IPS-20b (cell line): ENCODE results near the gene EPHA5.

Experiments used
- H3K27ac ChIP-seq: one replicate; pipeline ENCODE4 v1.5.1; 2013; ENCODE audit warnings: low read length
- H3K27me3 ChIP-seq: 2 replicates; pipeline ENCODE4 v1.6.1; 2013; ENCODE audit warnings: mild to moderate bottlenecking, low read length, inconsistent platforms; ENCODE audit not compliant: insufficient read depth
- H3K36me3 ChIP-seq: 2 replicates; pipeline ENCODE4 v1.6.1; 2013; ENCODE audit warnings: low read depth, mild to moderate bottlenecking, inconsistent platforms, low read length, moderate library complexity; ENCODE audit not compliant: insufficient read depth
- H3K4me1 ChIP-seq: 2 replicates; pipeline ENCODE4 v1.6.1; 2013; ENCODE audit warnings: mild to moderate bottlenecking, control low read depth, inconsistent platforms, low read length, moderate library complexity; ENCODE audit not compliant: insufficient read depth
- H3K4me3 ChIP-seq: 2 replicates; pipeline ENCODE4 v1.5.1; 2013; ENCODE audit warnings: mild to moderate bottlenecking, low read length, inconsistent platforms
- H3K9ac ChIP-seq: 2 replicates; pipeline ENCODE4 v1.6.1; 2013; ENCODE audit warnings: low read depth, mild to moderate bottlenecking, inconsistent platforms, low read length, moderate library complexity
- H3K9me3 ChIP-seq: 2 replicates; pipeline ENCODE4 v1.6.1; 2013; ENCODE audit warnings: mild to moderate bottlenecking, low read depth, low read length, inconsistent platforms; ENCODE audit not compliant: insufficient read depth

EPHA5 gene

DNA sequence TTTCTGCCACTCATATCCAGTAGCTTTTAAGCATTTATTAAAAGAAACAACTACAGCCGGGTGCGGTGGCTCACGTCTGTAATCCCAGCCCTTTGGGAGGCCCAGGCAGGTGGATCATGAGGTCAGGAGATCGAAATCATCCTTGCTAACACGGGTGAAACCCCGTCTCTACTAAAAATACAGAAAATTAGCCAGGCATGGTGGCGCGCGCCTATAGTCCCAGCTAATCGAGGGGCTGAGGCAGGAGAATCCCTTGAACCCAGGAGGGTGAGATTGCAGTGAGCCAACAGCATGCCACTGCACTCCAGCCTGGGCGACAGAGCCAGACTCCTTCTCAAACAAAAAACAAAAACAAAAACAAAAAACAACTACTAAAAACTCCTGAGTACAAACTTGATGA, 119.8 kb downstream of the EPHA5 start:
- Histone ChIP-seq H3K4me3 (no peak overlapping the region), H3K9ac (no peak overlapping the region), H3K9me3 (no peaks in the 10 kb centered on the region), H3K36me3 (no peaks in the 10 kb centered on the region), H3K27ac (no peak overlapping the region), H3K27me3 (no peaks in the 10 kb centered on the region), H3K4me1 (no peaks in the 10 kb centered on the region)

DNA sequence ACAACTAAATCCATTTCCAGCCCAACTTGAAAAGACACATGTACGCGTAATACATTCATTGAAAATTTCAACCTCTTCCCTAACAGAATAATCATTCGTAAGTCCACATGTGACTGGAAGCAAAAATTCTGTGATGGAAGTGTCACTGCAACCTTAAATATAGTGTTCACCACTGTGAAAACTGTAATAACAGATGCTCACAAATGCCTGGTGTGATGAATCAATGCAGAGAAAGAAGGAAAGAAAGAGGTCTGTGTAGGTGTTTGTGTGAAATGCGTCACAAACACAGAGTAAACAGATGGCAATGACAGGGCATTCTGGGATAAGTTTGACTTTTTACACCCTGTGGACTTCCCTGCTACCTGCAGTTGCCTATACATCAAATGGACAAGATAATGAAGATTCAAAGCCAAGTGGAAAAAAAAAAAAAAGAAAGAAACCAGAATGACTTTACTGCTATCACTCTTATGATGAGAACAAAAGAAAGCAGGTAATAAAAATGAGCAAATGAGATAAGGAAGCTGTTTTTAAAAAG, 123.3 kb downstream of the EPHA5 start:
- Histone ChIP-seq H3K9me3 (no peaks in the 10 kb centered on the region), H3K4me1 (no peaks in the 10 kb centered on the region), H3K9ac (no peak overlapping the region), H3K27ac (no peak overlapping the region), H3K27me3 (no peaks in the 10 kb centered on the region), H3K36me3 (no peaks in the 10 kb centered on the region), H3K4me3 (no peak overlapping the region)

DNA sequence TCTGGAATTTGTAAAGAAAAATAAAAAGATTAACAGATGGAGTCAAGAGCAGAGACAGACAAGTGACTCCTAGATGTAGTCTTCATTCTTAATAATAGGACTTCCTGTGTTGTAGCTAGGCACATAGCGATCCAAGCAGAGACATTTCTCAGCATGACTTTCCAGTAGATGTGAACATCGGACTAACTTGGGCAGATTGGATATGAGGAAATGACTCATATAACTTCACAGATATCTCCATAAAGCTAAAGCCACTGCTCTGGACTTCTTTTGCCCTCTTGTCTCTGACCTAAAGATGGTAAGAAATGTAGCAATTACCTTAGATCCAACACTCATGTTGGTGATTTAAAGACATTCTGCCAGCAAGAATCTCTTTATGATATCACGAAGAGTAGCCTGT, 131.7 kb downstream of the EPHA5 start:
- Histone ChIP-seq H3K9me3 (no peaks in the 10 kb centered on the region), H3K4me1 (peaks cover 9% of the 10 kb centered on the region; the same call in 1 of the 2 replicates), H3K9ac (no peak overlapping the region), H3K36me3 (no peaks in the 10 kb centered on the region), H3K27me3 (no peaks in the 10 kb centered on the region), H3K27ac (no peak overlapping the region), H3K4me3 (no peak overlapping the region)

DNA sequence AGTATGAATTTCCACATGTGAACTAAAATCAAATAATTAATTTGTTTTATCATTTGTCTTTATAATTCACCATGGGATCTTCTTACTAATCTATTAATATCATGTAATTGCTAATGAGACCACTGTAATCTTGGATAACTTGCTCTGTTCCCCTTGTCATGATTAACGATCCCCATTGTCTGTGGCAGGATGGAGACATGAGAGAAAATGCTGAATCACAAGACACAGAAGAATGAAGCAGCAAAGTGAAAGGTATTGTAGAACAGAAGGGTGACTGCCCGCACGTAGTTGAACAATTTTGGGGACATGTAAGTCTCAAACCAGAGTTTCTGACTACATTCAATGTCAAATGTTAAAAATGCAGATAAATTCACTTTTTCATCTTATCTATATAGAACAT, 135.2 kb downstream of the EPHA5 start:
- H3K27me3 ChIP-seq: no peaks in the 10 kb centered on the region
- H3K27ac ChIP-seq: no peak overlapping the region
- no peaks in the 10 kb centered on the region for H3K36me3 ChIP-seq
- H3K9ac ChIP-seq: no peak overlapping the region
- H3K9me3 ChIP-seq: no peaks in the 10 kb centered on the region
- peaks cover 9% of the 10 kb centered on the region; the same call in 1 of the 2 replicates for H3K4me1 ChIP-seq
- no peak overlapping the region for H3K4me3 ChIP-seq

- Histone ChIP-seq H3K9ac (no peak overlapping the region), H3K36me3 (no peaks in the 10 kb centered on the region), H3K9me3 (no peaks in the 10 kb centered on the region; the same call in 1 of the 2 replicates), H3K4me1 (no peaks in the 10 kb centered on the region), H3K27ac (no peak overlapping the region), H3K4me3 (no peak overlapping the region), H3K27me3 (no peaks in the 10 kb centered on the region)
Observed at GRCh38 chr4:65521666-65522065, 148.6 kb downstream of the EPHA5 start.

DNA sequence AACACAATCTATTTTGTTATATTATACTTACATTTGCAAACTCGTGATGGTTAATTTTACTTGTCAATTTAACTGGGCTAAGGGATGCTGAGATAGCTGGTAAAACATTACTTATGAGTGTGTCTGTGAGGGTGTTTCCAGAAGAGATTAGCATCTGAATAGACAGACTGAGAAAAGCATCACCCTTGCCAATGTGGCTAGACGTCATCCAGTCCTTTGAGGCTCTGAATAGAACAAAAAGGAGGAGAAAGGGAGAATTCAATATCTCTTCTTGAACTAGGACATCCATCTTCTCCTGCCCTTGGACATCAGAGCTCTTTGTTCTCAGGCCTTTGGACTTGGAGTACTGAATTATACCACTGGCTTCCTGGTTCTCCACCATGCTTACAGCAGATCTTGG, 154.6 kb downstream of the EPHA5 start:
- Histone ChIP-seq H3K27ac (no peak overlapping the region), H3K9ac (no peak overlapping the region), H3K4me3 (no peak overlapping the region), H3K36me3 (no peaks in the 10 kb centered on the region), H3K27me3 (no peaks in the 10 kb centered on the region), H3K4me1 (peaks cover 3% of the 10 kb centered on the region; the same call in 1 of the 2 replicates), H3K9me3 (no peaks in the 10 kb centered on the region; the same call in 1 of the 2 replicates)

DNA sequence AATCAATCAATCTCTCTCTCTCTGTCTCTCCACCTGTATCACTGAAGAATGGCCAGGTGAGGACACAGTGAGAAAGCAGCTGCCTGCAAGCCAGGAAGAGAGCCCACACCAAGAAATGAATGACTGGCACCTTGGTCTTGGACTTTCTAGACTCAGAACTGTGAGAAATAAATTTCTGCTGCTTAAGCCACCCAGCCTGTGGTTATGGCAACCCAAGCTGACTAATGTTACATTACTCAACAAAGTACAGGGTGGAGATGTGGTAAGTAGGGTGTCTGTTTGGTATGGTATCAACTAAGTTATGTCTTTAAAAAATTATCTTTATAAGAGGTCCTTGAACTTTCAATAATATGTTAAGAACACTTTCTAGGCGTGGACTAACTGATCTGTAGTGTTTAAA, 159.3 kb downstream of the EPHA5 start:
- no peaks in the 10 kb centered on the region for H3K9me3 ChIP-seq
- H3K27ac ChIP-seq: no peak overlapping the region
- peaks cover 3% of the 10 kb centered on the region; the same call in 1 of the 2 replicates for H3K4me1 ChIP-seq
- no peak overlapping the region for H3K4me3 ChIP-seq
- H3K27me3 ChIP-seq: no peaks in the 10 kb centered on the region
- no peak overlapping the region for H3K9ac ChIP-seq
- H3K36me3 ChIP-seq: no peaks in the 10 kb centered on the region

DNA sequence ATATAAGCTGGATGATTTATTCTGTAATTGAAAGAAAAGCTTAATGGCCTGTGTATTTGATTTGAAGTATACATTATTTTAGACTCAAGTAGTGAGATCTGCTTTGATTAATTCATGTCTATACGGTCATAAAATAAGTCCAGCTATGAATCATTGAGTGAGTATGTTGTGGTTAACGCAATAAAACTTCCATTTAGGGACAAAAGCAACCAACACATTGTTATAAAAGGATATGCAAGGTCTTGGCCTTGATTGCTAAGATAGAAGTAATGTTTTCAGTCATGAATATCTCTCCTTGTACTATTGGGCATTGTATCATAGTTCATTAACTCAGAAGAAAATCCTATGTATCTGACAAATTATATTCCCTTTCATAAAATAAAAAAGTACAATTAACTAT, 162.1 kb downstream of the EPHA5 start:
- Histone ChIP-seq H3K9me3 (no peaks in the 10 kb centered on the region), H3K4me1 (no peaks in the 10 kb centered on the region), H3K27me3 (no peaks in the 10 kb centered on the region), H3K36me3 (no peaks in the 10 kb centered on the region), H3K27ac (no peak overlapping the region), H3K9ac (no peak overlapping the region), H3K4me3 (no peak overlapping the region)

GRCh38 chr4:65502131-65502701, 168.1 kb downstream of the EPHA5 start:
- no peaks in the 10 kb centered on the region for H3K36me3 ChIP-seq
- no peak overlapping the region for H3K27ac ChIP-seq
- H3K4me3 ChIP-seq: no peak overlapping the region
- no peaks in the 10 kb centered on the region for H3K9me3 ChIP-seq
- no peaks in the 10 kb centered on the region for H3K4me1 ChIP-seq
- H3K27me3 ChIP-seq: no peaks in the 10 kb centered on the region
- H3K9ac ChIP-seq: no peak overlapping the region

- no peaks in the 10 kb centered on the region for H3K4me1 ChIP-seq
- H3K36me3 ChIP-seq: no peaks in the 10 kb centered on the region
- H3K9ac ChIP-seq: no peak overlapping the region
Observed at GRCh38 chr4:65498606-65499005, 171.7 kb downstream of the EPHA5 start.

DNA sequence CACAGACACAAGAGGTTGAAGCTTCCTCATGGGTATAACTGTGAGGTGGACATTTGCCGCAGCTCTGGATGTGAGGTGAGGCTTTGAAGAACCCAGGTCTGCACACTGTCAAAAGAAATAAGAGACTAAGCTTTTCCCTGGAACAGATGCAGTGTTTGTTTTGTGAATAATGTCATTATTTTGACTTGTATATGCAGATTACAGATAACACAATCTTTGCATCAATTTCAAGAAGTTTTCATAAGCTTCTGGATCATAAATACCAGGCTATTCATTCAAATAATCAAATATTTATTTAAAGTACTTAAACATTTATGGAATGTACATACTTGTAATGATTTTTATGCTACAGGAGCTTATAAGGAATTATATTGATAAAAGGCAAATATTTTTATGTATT, 174.8 kb downstream of the EPHA5 start:
- H3K4me3 ChIP-seq: no peak overlapping the region
- H3K36me3 ChIP-seq: no peaks in the 10 kb centered on the region
- no peak overlapping the region for H3K9ac ChIP-seq
- H3K9me3 ChIP-seq: no peaks in the 10 kb centered on the region
- H3K27ac ChIP-seq: no peak overlapping the region
- no peaks in the 10 kb centered on the region for H3K27me3 ChIP-seq
- no peaks in the 10 kb centered on the region for H3K4me1 ChIP-seq

More at GRCh38 chr4:65498606-65499005, 171.7 kb downstream of the EPHA5 start:
- Histone ChIP-seq H3K27me3 (no peaks in the 10 kb centered on the region), H3K9me3 (no peaks in the 10 kb centered on the region), H3K27ac (no peak overlapping the region), H3K4me3 (no peak overlapping the region)

GRCh38 chr4:65482410-65482809, 187.9 kb downstream of the EPHA5 start:
- no peaks in the 10 kb centered on the region for H3K27me3 ChIP-seq
- H3K9me3 ChIP-seq: no peaks in the 10 kb centered on the region
- no peak overlapping the region for H3K4me3 ChIP-seq
- H3K4me1 ChIP-seq: no peaks in the 10 kb centered on the region
- no peaks in the 10 kb centered on the region for H3K36me3 ChIP-seq
- H3K9ac ChIP-seq: no peak overlapping the region
- no peak overlapping the region for H3K27ac ChIP-seq
